Small intestine (tissue), 7 donors: ENCODE data around the gene PEX26. TPM values are rescaled to one million over a fixed set of nuclear protein-coding genes. Genes with fewer than 3 reads are reported as not detected.

Experiments
- DNase-seq, 2 donors: peaks; one replicate each; pipeline versions ENCODE4 v3.0.0 to v3.0.0-alpha.2; 2013
- FAIRE-seq: peaks from 2 replicates; lab custom pipeline; 2012; peaks lifted over from hg19 to GRCh38; lab: Jason Lieb, UNC
- H3K27ac ChIP-seq, 3 donors: one replicate each; pipeline ENCODE4 v1.5.1; 2013; ENCODE audit warnings: low read length in 2 of 3, mild to moderate bottlenecking in 2 of 3, control low read depth in 1 of 3, inconsistent platforms in 1 of 3, low read depth in 1 of 3, moderate library complexity in 1 of 3
- H3K27me3 ChIP-seq, 3 donors: one replicate each; pipeline ENCODE4 v1.6.1; 2013; ENCODE audit warnings: low read length in 3 of 3, inconsistent platforms in 1 of 3; ENCODE audit not compliant: control insufficient read depth in 3 of 3, insufficient read depth in 3 of 3
- H3K36me3 ChIP-seq, 3 donors: one replicate each; pipeline ENCODE4 v1.6.1; 2013; ENCODE audit warnings: low read length in 3 of 3, inconsistent platforms in 1 of 3, low read depth in 1 of 3, mild to moderate bottlenecking in 1 of 3, moderate library complexity in 1 of 3; ENCODE audit not compliant: control insufficient read depth in 3 of 3, insufficient read depth in 2 of 3
- H3K4me1 ChIP-seq, 3 donors: one replicate each; pipeline ENCODE4 v1.6.1; 2013; ENCODE audit warnings: low read length in 2 of 3, inconsistent platforms in 1 of 3, low read depth in 1 of 3, mild to moderate bottlenecking in 1 of 3, moderate library complexity in 1 of 3; ENCODE audit not compliant: control insufficient read depth in 3 of 3, insufficient read depth in 2 of 3
- H3K4me3 ChIP-seq, 3 donors: one replicate each; pipeline ENCODE4 v1.5.1; 2013; ENCODE audit warnings: low read length in 3 of 3, control low read depth in 1 of 3, inconsistent platforms in 1 of 3, low read depth in 1 of 3, mild to moderate bottlenecking in 1 of 3, moderate library complexity in 1 of 3
- H3K9me3 ChIP-seq, 2 donors: one replicate each; pipeline ENCODE4 v1.6.1; 2013; ENCODE audit warnings: low read depth in 1 of 2, low read length in 1 of 2; ENCODE audit not compliant: control insufficient read depth in 2 of 2, insufficient read depth in 1 of 2
- WGBS, 3 donors: extraction: QIAGEN DNeasy Blood & Tissue Kit; methylation state at CpG; one replicate each; pipeline ENCODE4 v1.1.7; 2013; 5-methylcytosine and 5-hydroxymethylcytosine counted together
- polyA plus RNA-seq, 4 donors: library from polyadenylated mRNA; stranded (reverse) in 3 of 4; unstranded in 1 of 4; fragments of 200-250 nt in 3 of 4; fragments of 120-200 nt in 1 of 4; gene quantifications; one replicate each; pipeline versions ENCODE4 v1.2.1 to v1.2.3, GENCODE V29; 2013
- donor health status: healthy with polysubstance abuse.
- donor health status: control.
- donor health status: control.
- donor health status: Bipolar disorder and iron deficiency.
- donor health status: healthy.

Gene PEX26
- polyA plus RNA-seq, 4 donors, result 23.2 to 48.0 (median 31.4) TPM

DNA sequence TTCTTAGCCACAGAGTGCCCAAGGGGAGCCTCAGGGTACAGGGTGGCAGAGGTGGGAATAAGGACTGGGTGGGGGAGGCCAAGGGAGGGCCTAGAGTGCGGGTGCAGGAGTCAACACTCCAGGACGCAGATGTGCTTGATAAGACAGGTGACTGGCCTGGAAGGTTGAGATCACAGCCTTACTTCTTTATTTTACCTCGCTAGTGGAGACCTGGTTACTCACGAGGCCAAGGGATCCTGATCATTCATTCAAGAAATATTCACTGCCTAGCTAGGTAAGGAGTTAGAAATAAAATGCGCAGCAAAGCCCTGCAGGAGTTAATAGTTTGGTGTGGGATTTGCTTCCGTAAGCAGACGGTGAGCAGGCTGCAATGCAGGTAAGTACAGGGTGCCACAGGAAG is 13.2 kb upstream of the PEX26 start:
- no peaks in the 10 kb centered on the region for H3K36me3 ChIP-seq
- DNase-seq, result no peak
- H3K9me3 ChIP-seq, result no peaks in the 10 kb centered on the region
- H3K27ac ChIP-seq, result no peak overlapping the region
- FAIRE-seq, result no peak
- H3K4me1 ChIP-seq, result peaks cover 5 to 78% (median 10%) of the 10 kb centered on the region in 3 donors
- no peaks in the 10 kb centered on the region for H3K27me3 ChIP-seq
- no peak overlapping the region for H3K4me3 ChIP-seq
- WGBS, 3 donors, result 71 to 86% (median 83%) methylated on average over 7 of the region's 7 CpGs

DNA sequence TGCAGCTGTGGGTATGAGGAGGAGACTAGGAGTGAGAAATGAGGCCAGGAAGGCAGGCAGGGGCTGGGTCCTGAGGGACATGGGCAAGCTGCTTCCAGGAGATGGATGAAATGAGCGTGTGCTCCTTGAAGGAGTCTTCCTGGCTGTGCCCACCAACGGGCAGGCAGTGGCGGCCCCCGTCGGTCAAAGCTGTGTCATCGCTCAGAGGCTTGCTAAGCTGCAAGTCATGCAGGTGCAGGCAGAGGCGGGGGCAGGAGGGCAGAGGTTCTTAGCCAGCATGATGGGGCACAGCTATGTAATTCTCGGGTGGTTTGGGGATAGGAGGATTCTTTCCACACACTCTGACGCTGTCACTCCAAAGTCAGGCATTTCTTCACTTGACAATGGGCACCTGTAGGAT is 12.5 kb upstream of the PEX26 start:
- DNase-seq, result peak in 1 of 2 donors; percentile 25
- H3K4me3 ChIP-seq, result no peak overlapping the region
- 21 to 53% (median 34%) methylated on average over 9 of the region's 9 CpGs for WGBS, 3 donors
- H3K9me3 ChIP-seq, result no peaks in the 10 kb centered on the region
- no peak for FAIRE-seq
- H3K4me1 ChIP-seq, result peaks cover 5 to 80% (median 10%) of the 10 kb centered on the region in 3 donors
- no peaks in the 10 kb centered on the region for H3K27me3 ChIP-seq
- no peaks in the 10 kb centered on the region for H3K36me3 ChIP-seq
- H3K27ac ChIP-seq, result no peak overlapping the region

DNA sequence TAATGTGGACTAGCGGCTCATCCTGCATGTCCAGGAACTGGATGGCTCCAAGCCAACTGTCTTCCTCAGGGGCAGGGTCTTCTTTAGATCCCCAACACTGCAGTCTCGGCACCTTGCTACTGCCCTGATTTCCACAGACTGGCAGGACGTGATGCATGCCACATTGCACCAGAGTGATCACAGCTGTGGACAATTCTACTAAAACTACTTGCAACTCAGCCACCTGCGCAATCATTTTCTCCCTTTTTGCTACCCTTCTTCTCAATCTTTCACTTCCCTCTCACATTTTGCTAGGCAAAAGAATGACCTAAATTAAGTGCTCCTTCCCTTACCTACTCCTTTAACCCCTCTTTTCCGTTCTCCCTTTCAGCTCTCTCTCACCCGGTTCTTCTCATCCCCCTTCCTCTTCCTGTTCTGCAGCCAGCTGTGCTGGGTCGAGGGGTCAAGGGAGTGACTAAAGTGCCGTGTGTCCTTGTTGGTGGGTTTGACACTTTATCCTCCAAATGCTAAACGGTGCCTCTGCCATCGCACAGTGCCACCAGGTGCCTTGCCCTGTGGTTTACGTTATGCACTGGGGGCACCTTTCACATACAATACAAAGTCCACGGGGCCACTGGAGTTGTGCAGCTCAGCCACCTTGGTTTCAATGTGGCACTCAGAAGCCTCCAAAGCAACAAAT is 11.5 kb upstream of the PEX26 start:
- FAIRE-seq (no peak), DNase-seq (peak; percentile 68 to 78)
- Histone ChIP-seq H3K36me3 (no peaks in the 10 kb centered on the region), H3K4me3 (no peak overlapping the region), H3K27me3 (no peaks in the 10 kb centered on the region), H3K4me1 (peaks cover 4 to 80% (median 5%) of the 10 kb centered on the region in 3 donors), H3K27ac (peak overlapping the region in 2 of 3 donors; percentile 22 to 25), H3K9me3 (no peaks in the 10 kb centered on the region)
- WGBS, 3 donors, result 25 to 38% (median 35%) methylated on average over 12 of the region's 12 CpGs

GRCh38 chr22:18067121-18067520 is 10.7 kb upstream of the PEX26 start:
- FAIRE-seq, result no peak

DNA sequence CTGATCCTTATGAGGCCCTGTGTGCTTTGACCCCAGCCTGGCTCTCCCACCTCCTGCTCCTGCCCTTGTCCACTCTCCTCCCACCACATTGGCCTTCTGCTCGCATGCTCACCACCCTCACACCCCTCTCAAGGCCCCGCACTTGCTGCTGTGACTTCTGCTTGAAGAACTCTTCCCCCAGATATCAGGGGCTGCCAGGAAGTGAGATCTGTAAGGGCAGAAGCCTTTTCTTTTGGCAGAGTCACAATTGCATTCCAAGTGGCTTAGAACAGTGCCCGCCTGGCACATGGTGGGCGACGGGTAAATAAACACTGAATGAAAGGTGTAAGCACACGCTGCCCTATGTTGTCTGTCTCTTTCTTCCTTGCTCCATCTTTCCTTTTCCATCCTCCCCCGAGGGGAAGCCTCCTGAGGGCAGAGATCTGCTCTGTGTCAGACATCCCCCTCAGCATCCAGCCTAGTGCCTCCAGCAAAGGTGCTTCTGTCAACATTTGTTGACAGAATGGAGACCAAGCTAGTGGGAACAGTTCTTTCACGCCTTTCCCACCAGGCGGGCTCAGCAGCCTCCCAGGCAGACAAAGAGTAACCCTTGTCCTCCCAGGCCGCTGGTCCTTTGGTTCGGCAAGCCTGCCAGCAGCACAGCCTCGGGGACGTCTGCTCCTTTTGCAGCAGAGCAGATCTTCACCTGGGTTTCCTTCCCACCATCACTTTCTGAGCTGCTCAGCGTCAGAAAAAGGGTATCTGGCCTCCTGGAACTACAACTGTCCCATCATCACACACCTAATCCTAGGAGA is 10.0 kb upstream of the PEX26 start:
- Histone ChIP-seq H3K4me1 (peaks cover 0 to 73% (median 5%) of the 10 kb centered on the region in 3 donors), H3K4me3 (no peak overlapping the region), H3K9me3 (no peaks in the 10 kb centered on the region), H3K27ac (peak overlapping the region in 2 of 3 donors; percentile 59 to 75), H3K36me3 (no peaks in the 10 kb centered on the region), H3K27me3 (no peaks in the 10 kb centered on the region)
- FAIRE-seq (no peak), DNase-seq (no peak)
- 60 to 68% (median 67%) methylated on average over 14 of the region's 14 CpGs for WGBS, 3 donors

More at GRCh38 chr22:18067121-18067520, 10.7 kb upstream of the PEX26 start:
- no peaks in the 10 kb centered on the region for H3K9me3 ChIP-seq
- H3K4me3 ChIP-seq, result no peak overlapping the region
- H3K27ac ChIP-seq, result peak overlapping the region in 2 of 3 donors; percentile 59 to 75
- DNase-seq, result no peak
- no peaks in the 10 kb centered on the region for H3K36me3 ChIP-seq
- H3K27me3 ChIP-seq, result no peaks in the 10 kb centered on the region
- WGBS, 3 donors, result 88 to 94% (median 91%) methylated on average over 3 of the region's 3 CpGs
- peaks cover 4 to 74% (median 5%) of the 10 kb centered on the region in 3 donors for H3K4me1 ChIP-seq

DNA sequence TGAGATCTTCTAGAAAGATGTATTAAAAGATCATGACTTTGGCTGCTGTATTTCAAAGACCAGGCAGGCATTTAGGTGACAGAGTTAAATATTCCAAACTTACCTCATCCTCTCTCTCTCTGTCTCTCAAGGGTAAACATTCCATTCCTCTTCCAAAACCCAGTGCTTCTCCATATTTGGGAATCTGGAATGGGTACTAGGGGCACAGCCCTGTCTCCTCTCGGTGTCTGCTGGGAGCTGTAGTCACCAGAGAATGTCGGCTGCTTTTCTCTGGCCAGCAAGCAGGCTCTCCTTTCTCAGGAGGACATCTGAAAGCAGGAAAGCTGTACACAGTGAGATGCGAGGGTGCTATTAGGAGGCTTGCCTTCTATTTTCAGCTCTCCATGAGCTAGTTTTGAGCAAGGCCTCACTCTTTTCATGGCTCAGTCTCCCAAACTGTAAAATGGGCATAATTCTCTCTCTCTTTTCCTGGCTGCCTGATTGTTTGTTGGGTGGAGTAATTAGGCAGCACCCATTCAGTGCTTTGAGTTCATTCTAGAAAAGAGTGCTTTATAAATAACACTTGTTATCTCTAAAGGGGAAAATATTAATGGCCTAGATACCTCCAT is 9.3 kb upstream of the PEX26 start:
- DNase-seq, result no peak

DNA sequence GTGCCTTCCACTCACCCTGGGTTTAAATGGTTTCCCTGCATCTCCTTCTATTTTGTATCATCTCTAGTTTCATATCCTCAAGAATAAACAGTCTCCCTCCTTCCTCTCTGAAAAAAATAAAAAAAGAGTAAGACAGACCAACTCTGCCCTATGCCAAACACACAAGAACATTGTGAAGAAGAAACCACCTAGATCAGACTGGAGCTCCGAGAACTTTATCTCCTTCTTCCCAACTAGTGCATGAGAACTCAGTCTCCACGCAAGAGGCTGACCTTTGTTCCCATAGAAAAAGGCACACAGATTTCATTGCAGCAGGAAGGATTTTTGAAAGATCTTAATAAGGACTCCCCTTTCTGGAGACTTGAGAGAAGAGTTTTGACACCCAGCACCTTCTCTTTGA is 8.7 kb upstream of the PEX26 start:
- no peak for FAIRE-seq
- Histone ChIP-seq H3K27ac (peak overlapping the region in 2 of 3 donors; percentile 25 to 75), H3K4me1 (peaks cover 0 to 70% (median 4%) of the 10 kb centered on the region in 3 donors), H3K27me3 (no peaks in the 10 kb centered on the region), H3K9me3 (no peaks in the 10 kb centered on the region), H3K4me3 (no peak overlapping the region), H3K36me3 (no peaks in the 10 kb centered on the region)
- peak; percentile 79 to 80 for DNase-seq
- WGBS, 3 donors, result 10 to 59% (median 29%) methylated on average over 2 of the region's 2 CpGs

More for the DNA sequence above, 9.3 kb upstream of the PEX26 start:
- Histone ChIP-seq H3K27ac (peak overlapping the region in 2 of 3 donors; percentile 56 to 75), H3K27me3 (no peaks in the 10 kb centered on the region), H3K4me3 (no peak overlapping the region), H3K4me1 (peaks cover 0 to 70% (median 4%) of the 10 kb centered on the region in 3 donors), H3K36me3 (no peaks in the 10 kb centered on the region), H3K9me3 (no peaks in the 10 kb centered on the region)
- no peak for FAIRE-seq
- 72 to 86% (median 78%) methylated on average over 3 of the region's 3 CpGs for WGBS, 3 donors

DNA sequence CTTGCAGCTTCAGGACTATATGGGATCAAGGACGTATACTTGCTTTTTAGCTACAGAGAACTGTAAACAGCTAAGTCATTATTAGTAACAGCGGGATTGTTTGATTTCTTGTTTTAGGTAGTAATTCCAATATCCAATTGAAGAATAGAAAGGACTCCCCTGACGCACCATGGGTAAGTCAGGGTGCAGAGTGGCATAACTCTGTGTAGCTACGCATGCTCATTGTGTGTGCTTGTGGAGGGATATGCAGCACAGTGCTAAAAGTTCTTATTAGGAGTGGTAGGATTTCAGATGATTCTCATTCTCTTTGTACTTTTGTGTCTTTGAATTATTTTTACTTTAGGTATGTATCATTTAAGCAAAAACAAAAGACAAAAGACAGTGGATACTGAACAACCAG is 7.7 kb upstream of the PEX26 start:
- H3K4me1 ChIP-seq, result peaks cover 0 to 65% (median 3%) of the 10 kb centered on the region in 3 donors
- no peaks in the 10 kb centered on the region for H3K9me3 ChIP-seq
- no peak for FAIRE-seq
- no peak overlapping the region for H3K4me3 ChIP-seq
- peak overlapping the region in 1 of 3 donors; percentile 82 for H3K27ac ChIP-seq
- no peaks in the 10 kb centered on the region for H3K36me3 ChIP-seq
- WGBS, 3 donors, result 91 to 94% (median 93%) methylated on average over 4 of the region's 4 CpGs
- no peak for DNase-seq
- no peaks in the 10 kb centered on the region for H3K27me3 ChIP-seq
